Mesenchymal stem cell (in vitro differentiated cells and primary cell): ENCODE measurements around the gene GAGE12E. TPM values are rescaled to one million over a fixed set of nuclear protein-coding genes. Genes with fewer than 3 reads are reported as not detected.

Experiments
- small RNA-seq: library from polyadenylated mRNA; stranded (forward); fragments of <200 nt; extraction: miRNeasy Mini kit (QIAGEN cat#:217004); gene quantifications from one replicate; pipeline ENCODE3, GENCODE V24; 2013; ENCODE audit warnings: low read depth

The GAGE12E gene

Small RNAs within 50 kb of the gene (small RNA-seq; reads per million reads assigned to genes)
- gene GAGE12B = not detected
